Neuron (in vitro differentiated cells): ENCODE data around the gene MOGAT3.

Experiments used
- H2AFZ ChIP-seq: one replicate; pipeline ENCODE4 v1.6.1; 2013; ENCODE audit warnings: low read depth, mild to moderate bottlenecking, inconsistent platforms, low read length, moderate library complexity
- H3K27me3 ChIP-seq: one replicate; pipeline ENCODE4 v1.6.1; 2013; ENCODE audit warnings: low read length; ENCODE audit not compliant: insufficient read depth
- H3K36me3 ChIP-seq: one replicate; pipeline ENCODE4 v1.6.1; 2013; ENCODE audit warnings: low read length; ENCODE audit not compliant: insufficient read depth
- H3K4me1 ChIP-seq: one replicate; pipeline ENCODE4 v1.6.1; 2013; ENCODE audit warnings: low read length; ENCODE audit not compliant: insufficient read depth
- H3K4me3 ChIP-seq: 2 replicates; pipeline ENCODE4 v1.5.1; 2013; ENCODE audit warnings: mild to moderate bottlenecking, low read length, moderate library complexity
- H3K9me3 ChIP-seq: one replicate; pipeline ENCODE4 v1.6.1; 2013; ENCODE audit warnings: low read length

MOGAT3 gene

DNA sequence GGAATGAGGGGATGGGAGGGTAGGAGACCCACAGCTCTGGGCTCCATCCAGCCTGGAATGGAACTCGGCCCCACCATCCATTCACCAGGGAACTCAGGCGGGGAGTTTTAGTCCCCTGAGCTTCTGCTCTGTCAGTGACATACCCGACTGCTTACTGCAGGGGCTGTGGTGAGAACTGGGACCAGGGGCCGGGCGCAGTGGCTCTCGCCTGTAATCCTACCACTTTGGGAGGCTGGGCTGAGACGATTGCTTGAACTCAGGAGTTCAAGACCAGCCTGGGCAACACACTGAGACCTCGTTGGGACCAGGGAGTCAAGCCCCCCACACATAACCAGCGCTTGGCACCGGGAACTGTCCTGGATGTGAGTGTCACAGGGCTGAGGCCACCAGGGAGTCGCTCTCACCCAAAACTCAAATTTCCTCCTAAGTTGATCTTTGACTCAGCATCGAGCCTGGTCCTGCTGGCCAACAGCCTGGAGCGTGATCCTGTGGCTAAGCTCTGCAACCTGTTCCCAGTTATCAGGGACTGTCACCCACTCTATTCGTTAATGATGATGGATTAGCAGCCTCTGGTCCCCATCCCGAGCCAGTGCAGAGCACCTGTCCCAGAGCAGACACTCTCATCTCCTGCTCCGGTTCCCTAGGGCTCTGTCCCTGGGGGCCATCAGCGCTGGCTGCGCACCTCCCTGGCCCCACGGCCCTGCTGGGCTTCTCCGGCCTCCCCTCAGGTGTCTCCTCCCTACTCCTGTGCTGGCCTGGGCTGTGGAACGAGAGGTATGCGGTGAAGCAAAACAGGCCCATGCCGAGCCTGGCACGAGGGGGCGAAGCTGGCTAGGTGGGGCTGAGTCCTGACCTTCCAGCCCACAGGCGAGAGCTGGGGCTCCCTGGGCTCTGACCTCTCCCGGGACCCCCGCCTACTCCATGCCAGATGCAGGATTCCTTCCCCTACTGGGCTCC is 37.7 kb upstream of the MOGAT3 start:
- peaks cover 2% of the 10 kb centered on the region for H3K4me1 ChIP-seq

GRCh38 chr7:101237206-101238067 is 36.6 kb upstream of the MOGAT3 start, which contains the start of gene CLDN15:
Gene CLDN15 (minus strand): TSS chr7:101237802. CDS start chr7:101237581, 221 bp downstream.
- Histone ChIP-seq H3K36me3 (peaks cover 29% of the 10 kb centered on the region), H3K4me1 (no peaks in the 10 kb centered on the region), H3K27me3 (no peaks in the 10 kb centered on the region), H3K9me3 (no peaks in the 10 kb centered on the region), H2AFZ (no peak within 1 kb of the TSS), H3K4me3 (no peak within 1 kb of the TSS)

More for the DNA sequence above, 37.7 kb upstream of the MOGAT3 start:
- Histone ChIP-seq H3K36me3 (peaks cover 29% of the 10 kb centered on the region), H2AFZ (no peak overlapping the region), H3K27me3 (no peaks in the 10 kb centered on the region), H3K9me3 (no peaks in the 10 kb centered on the region), H3K4me3 (no peak overlapping the region)

DNA sequence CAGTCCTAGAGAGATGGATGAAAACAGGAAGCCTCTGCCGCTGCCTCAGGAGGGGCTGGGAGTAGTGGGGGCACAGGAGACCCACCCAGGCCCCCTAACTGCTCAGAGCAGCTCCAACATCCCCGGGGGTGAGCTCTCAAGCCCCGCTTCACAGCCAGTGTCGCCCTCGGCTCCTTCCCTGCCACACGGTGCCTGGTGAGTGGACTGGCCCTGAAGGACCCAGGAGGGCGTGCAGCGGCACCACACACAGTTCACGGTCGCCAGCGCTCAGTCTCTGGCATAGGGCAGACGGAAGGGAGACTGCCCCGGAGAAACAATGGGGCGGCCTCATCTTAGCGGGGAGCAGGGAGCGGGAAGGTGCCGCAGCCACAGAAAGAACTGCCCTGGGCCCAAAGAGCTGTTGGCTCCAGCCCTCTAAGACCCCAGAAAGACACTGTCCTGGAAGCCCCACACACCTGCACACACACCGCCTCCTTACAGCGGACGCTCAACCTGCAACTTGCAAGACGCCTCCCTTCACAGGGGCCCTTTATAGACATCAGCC is 35.5 kb upstream of the MOGAT3 start:
- H3K36me3 ChIP-seq = peaks cover 29% of the 10 kb centered on the region
- H3K9me3 ChIP-seq = no peaks in the 10 kb centered on the region
- no peaks in the 10 kb centered on the region for H3K27me3 ChIP-seq
- H3K4me3 ChIP-seq = no peak overlapping the region
- no peaks in the 10 kb centered on the region for H3K4me1 ChIP-seq
- no peak overlapping the region for H2AFZ ChIP-seq

GRCh38 chr7:101235522-101235921 is 34.7 kb upstream of the MOGAT3 start:
- Histone ChIP-seq H2AFZ (no peak overlapping the region), H3K4me1 (no peaks in the 10 kb centered on the region)

DNA sequence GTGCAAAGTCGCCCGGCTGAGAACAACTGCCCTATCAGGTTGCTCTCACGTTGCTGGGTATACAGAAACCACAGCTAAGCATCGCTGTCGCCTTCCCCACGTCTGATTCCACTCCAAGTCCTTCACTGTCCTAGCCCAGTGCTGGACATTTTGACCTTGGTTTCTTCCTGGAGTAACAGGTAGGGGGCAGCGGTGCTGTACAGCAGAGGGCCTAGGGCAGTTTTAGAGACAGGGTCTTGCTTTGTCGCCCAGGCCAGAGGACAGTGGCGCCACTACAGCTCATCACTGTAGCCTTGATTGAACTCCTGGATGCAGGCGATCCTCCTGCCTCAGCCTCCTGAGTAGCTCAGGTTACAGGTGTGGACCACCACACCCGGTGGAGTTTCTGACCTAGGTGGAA is 34.2 kb upstream of the MOGAT3 start:
- H2AFZ ChIP-seq = no peak overlapping the region
- no peak overlapping the region for H3K4me3 ChIP-seq

More at GRCh38 chr7:101235522-101235921, 34.7 kb upstream of the MOGAT3 start:
- Histone ChIP-seq H3K9me3 (no peaks in the 10 kb centered on the region), H3K27me3 (no peaks in the 10 kb centered on the region), H3K36me3 (peaks cover 23% of the 10 kb centered on the region), H3K4me3 (no peak overlapping the region)

DNA sequence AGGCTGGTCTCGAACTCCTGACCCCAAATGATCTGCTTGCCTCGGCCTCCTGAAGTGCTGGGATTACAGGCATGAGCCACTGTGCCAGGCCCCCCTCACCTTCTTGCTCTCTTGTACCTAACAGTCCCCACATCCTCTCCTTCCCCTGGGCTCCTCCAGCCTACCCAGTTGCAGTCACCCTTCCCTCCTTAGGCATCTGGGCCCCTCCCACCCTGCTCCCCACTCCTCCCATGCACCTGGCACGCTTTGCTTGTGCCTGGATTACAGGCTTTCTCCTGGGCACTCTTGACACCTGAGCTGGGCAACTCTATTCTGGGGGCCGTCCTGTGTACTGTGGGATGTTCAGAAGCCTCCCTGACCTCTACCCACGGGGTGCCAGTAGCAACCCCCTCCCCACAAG is 33.8 kb upstream of the MOGAT3 start:
- H3K36me3 ChIP-seq = peaks cover 16% of the 10 kb centered on the region
- H3K4me3 ChIP-seq = no peak overlapping the region
- H2AFZ ChIP-seq = no peak overlapping the region
- no peaks in the 10 kb centered on the region for H3K27me3 ChIP-seq
- H3K4me1 ChIP-seq = no peaks in the 10 kb centered on the region
- no peaks in the 10 kb centered on the region for H3K9me3 ChIP-seq

More for the DNA sequence above, 34.2 kb upstream of the MOGAT3 start:
- H3K27me3 ChIP-seq = no peaks in the 10 kb centered on the region
- no peaks in the 10 kb centered on the region for H3K4me1 ChIP-seq
- no peaks in the 10 kb centered on the region for H3K9me3 ChIP-seq
- H3K36me3 ChIP-seq = peaks cover 18% of the 10 kb centered on the region

DNA sequence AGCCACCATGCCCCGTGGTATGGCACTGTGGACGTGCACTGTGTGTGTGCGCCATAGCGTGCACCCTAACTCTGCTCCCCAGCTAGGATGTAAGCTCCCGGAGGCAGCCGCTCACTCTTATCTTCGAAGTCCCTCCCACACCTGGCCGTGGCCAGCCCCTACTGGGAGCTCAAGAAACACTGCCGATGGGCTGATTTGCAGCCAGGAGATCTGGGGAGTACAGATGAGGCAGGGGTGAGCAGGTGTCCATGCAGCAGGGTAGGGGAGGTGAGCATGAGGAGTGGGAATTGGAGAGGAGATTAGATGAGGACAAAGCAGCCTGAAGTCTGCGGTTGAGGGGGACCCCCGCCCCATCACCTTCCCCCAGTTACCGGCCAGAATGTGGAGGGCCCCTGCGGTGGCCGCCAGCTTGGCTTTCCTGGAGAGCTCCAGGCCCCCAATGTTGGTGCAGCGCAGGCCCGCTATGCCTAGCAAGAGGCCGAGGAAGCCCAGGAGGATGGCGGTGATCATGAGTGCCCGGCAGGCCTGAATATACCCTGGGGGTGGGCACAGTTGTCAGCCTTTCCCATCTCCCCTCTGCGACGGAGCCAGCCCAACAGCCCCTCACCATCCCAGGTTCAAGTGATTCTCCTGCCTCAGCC is 33.2 kb upstream of the MOGAT3 start:
- H3K4me3 ChIP-seq = no peak overlapping the region
- no peaks in the 10 kb centered on the region for H3K4me1 ChIP-seq
- H2AFZ ChIP-seq = no peak overlapping the region
- no peaks in the 10 kb centered on the region for H3K9me3 ChIP-seq
- H3K27me3 ChIP-seq = no peaks in the 10 kb centered on the region
- H3K36me3 ChIP-seq = peaks cover 9% of the 10 kb centered on the region

- Histone ChIP-seq H3K36me3 (peaks cover 5% of the 10 kb centered on the region), H3K9me3 (no peaks in the 10 kb centered on the region), H3K4me3 (no peak overlapping the region), H3K4me1 (no peaks in the 10 kb centered on the region), H2AFZ (no peak overlapping the region), H3K27me3 (no peaks in the 10 kb centered on the region)
These were observed 31.5 kb upstream of the MOGAT3 start for GRCh38 chr7:101232141-101232850.

- no peaks in the 10 kb centered on the region for H3K4me1 ChIP-seq
- no peak overlapping the region for H2AFZ ChIP-seq
- H3K27me3 ChIP-seq = no peaks in the 10 kb centered on the region
- H3K36me3 ChIP-seq = peaks cover 7% of the 10 kb centered on the region
- no peak overlapping the region for H3K4me3 ChIP-seq
- no peaks in the 10 kb centered on the region for H3K9me3 ChIP-seq
These were observed 30.8 kb upstream of the MOGAT3 start for GRCh38 chr7:101231644-101232043.

DNA sequence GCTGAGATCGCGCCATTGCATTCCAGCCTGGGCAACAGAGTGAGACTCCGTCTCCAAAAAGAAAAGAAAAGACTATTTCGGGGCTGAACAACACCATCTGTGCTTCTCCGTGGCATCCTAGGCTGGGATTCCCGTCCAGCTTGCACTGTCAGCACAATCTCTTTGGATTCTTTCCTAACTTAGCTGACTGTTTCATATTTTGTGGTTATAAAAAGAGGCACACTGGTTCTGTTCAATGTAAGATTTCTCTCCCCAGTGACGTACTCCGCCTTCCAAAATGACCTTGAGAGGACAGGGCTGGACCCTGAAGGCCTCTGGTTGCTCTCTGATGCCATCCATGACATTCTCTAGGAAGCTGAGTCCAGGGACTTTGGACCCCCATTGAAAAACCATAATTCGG is 25.9 kb upstream of the MOGAT3 start:
- H3K4me1 ChIP-seq = no peaks in the 10 kb centered on the region
- H3K9me3 ChIP-seq = no peaks in the 10 kb centered on the region
- H3K27me3 ChIP-seq = no peaks in the 10 kb centered on the region
- H3K36me3 ChIP-seq = peaks cover 31% of the 10 kb centered on the region
- no peak overlapping the region for H3K4me3 ChIP-seq
- no peak overlapping the region for H2AFZ ChIP-seq

- peaks cover 31% of the 10 kb centered on the region for H3K36me3 ChIP-seq
These were observed 24.8 kb upstream of the MOGAT3 start for GRCh38 chr7:101225650-101226049.

GRCh38 chr7:101223528-101223927 is 22.7 kb upstream of the MOGAT3 start:
- H3K27me3 ChIP-seq = no peaks in the 10 kb centered on the region
- H3K4me3 ChIP-seq = no peak overlapping the region
- no peak overlapping the region for H2AFZ ChIP-seq
- H3K36me3 ChIP-seq = peaks cover 31% of the 10 kb centered on the region
- no peaks in the 10 kb centered on the region for H3K9me3 ChIP-seq
- H3K4me1 ChIP-seq = peaks cover 6% of the 10 kb centered on the region

More at GRCh38 chr7:101225650-101226049, 24.8 kb upstream of the MOGAT3 start:
- Histone ChIP-seq H3K4me3 (no peak overlapping the region), H2AFZ (no peak overlapping the region), H3K27me3 (no peaks in the 10 kb centered on the region), H3K4me1 (no peaks in the 10 kb centered on the region), H3K9me3 (no peaks in the 10 kb centered on the region)
